Left lobe of liver (tissue), 2 donors: Measurements from ENCODE around the gene RIMBP3B. TPM values are rescaled to one million over a fixed set of nuclear protein-coding genes. Genes with fewer than 3 reads are reported as not detected.
"Not testable (repeated sequence)": the region's sequence is repeated elsewhere in the genome, so short reads cannot be mapped to it uniquely, and the experiment has no call there.

Experiments
- ATAC-seq: fragments of 200-7000 bp; cut with Tn5 transposase; one replicate; pipeline ENCODE4 v1.9.1; 2020; ENCODE audit warnings: mild to moderate bottlenecking, moderate library complexity
- DNase-seq: peaks from one replicate; pipeline ENCODE4 v3.0.0-alpha.2; 2020; ENCODE audit warnings: low spot score
- total RNA-seq: library from RNA; stranded (reverse); gene quantifications from one replicate; pipeline ENCODE4 v1.2.1, GENCODE V29; 2021
- donor health status: DM: no; HTN: no; CAD: no; lungs with moderate emphysema.
- donor health status: DM: no; HTN: yes; CAD: no.

RIMBP3B gene
- total RNA-seq, 1 donor from 2014 or later = 0.08 TPM

DNA sequence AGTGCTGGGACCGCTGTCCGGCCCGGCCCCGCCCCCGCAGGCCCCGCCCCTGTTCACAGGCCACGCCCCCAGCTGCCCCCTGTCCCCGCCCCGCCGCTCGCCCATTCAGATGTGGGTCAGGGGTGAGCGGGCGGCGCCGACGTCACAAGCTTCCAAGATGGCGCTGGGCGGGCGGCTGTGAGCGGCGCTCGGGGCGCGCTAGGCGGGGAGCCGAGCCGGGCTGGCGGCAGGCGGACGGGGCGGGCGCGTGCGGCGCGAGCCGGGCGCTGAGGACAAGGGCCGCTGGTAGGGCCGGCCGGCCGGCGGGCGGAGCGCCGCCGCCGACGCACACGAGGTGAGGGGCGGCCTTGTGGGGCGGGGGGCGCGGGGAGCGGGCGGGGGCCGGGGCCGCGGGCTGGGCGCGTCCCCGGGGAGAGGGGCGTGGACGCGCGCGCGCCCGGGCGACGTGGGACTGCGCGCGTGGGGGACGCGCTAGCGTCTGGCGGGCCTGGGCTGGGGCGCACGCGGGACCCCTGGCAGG lies 33.7 kb downstream of the RIMBP3B start, which contains the start of gene HIC2:
TSS of gene HIC2 (plus strand) at position 145 of the 520 bp plus-strand sequence. CDS start 25,461 bp downstream, outside the sequence.
- ATAC-seq = peak; percentile 96
- not testable (repeated sequence) for DNase-seq

- ATAC-seq = peak; percentile 8
- DNase-seq = not testable (repeated sequence)
Observed at GRCh38 chr22:21417853-21418252, 34.3 kb downstream of the RIMBP3B start.

DNA sequence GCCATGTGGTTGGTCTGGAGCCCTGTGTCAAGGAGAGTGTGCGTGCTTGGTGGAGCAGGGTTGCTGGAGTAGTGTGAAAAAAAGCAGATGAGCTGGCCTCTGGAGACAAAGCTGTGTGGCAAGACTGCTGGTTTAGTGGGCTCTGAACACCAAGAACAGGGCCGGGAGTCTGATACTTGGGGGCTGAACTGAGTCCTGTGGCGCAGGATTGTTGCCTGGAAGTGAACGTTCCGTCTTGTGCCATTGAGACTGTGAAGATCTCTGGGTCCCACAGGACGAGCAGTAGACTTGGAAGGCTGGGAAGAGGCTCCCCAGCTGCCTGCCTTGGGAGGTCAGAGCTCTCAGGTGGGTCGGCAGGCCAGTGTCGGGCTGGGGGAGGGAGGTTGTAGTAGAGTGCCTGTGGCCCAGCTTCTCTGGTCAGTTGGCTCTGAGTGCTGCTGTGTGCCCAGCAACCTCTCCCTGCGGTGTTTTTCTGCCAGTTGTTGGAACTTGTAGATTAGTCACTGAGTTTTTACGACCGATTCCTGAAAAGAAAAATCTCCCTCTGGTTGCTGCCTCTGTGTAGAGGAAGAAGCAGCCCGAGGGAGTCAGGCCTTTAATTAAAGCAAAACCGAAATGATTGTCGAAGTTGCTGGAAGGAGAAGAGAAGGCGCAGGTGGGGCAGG lies 35.6 kb downstream of the RIMBP3B start:
- ATAC-seq, DNase-seq: not testable (repeated sequence)

DNA sequence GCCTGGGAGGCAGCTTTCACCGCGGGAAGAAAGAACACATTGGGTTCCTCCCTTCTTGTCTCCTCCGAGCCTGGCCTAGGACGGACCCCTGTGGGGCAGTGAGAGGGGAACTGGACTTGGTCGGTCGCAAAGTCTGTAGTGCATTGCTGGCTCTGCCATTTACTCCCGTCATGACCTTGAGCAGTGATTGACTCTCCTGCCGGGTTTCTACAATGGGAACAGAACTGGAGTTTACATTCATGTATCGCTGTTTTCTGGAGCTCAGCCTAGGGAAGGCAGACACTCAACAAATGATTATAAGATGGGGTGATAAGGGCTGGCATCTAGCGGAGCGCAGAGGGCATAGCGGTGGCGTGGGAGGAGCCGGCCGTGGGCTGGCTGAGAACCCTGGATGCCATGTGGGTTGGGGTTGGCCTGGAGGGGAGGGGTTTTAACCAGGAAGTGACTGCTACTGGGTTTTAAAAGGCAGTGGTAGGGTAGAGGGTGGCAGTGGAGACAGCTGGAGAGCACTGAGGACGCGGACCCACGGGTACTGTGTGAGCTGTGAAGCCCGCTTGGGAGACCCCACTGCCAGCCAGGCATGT lies 36.7 kb downstream of the RIMBP3B start:
- ATAC-seq = peak; percentile 61
- not testable (repeated sequence) for DNase-seq

GRCh38 chr22:21424084-21424709 lies 40.6 kb downstream of the RIMBP3B start:
- ATAC-seq = peak; percentile 71
- not testable (repeated sequence) for DNase-seq

GRCh38 chr22:21434378-21435233 lies 51.1 kb downstream of the RIMBP3B start:
- DNase-seq, ATAC-seq: not testable (repeated sequence)

GRCh38 chr22:21435998-21436810 lies 52.7 kb downstream of the RIMBP3B start:
- ATAC-seq (peak; percentile 73), DNase-seq (peak; percentile 47)

GRCh38 chr22:21438013-21438412 lies 54.5 kb downstream of the RIMBP3B start:
- not testable (repeated sequence) for DNase-seq, ATAC-seq

Other genes starting within 250 kb of the RIMBP3B start
- gene HIC2, start 33.6 kb downstream of the RIMBP3B start, total RNA-seq = 2.1 TPM
- 0.78 TPM for gene TMEM191C, start 83.6 kb downstream of the RIMBP3B start, total RNA-seq
- 0.05 TPM for gene RIMBP3C, start 167.7 kb downstream of the RIMBP3B start, total RNA-seq
- 16.5 TPM for gene UBE2L3, start 184.0 kb downstream of the RIMBP3B start, total RNA-seq
- 10.0 TPM for gene YDJC, start 246.3 kb downstream of the RIMBP3B start, total RNA-seq
- 0.45 TPM for gene CCDC116, start 249.0 kb downstream of the RIMBP3B start, total RNA-seq